ENCODE results near the gene ST13.

ST13 gene

DNA sequence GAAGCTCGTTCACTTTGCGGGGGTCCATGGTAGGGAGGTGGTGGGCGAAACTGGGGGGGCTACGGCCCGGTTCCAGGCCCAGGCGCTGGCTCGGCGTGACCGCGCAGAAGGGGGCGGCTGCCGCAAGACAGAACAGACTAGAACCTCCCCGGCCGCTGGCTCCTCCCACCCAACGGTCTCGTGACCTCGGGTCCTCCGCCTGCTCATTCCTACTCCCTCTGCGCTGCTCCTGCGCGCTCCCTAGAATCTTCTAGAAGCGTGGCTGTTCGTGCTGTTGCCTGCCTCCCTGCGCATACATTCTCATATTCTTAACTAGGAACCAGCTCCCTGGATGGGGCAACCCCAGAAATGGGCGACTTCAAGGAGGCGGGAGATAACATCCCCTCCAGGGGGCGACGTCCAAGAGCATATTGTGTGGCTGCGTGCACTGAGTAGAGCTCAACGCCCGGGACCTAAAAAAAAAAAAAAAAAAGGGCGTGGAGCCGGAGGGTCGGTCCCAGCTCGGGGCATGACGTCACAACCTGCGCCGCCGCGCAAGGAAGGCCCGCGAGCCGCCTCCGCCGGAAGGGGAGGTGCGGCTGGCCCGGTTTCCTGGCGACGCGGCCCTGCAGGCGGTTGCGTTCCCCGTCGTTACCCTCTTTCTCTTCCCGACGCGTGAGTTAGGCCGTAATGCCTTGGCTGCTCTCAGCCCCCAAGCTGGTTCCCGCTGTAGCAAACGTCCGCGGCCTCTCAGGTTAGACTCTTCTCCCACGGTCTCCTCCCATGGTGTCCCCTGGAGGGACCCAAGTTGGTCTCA, at the start of gene ST13, which contains the start of gene XPNPEP3 (continued):
- TF ChIP-seq, protein P1, sequence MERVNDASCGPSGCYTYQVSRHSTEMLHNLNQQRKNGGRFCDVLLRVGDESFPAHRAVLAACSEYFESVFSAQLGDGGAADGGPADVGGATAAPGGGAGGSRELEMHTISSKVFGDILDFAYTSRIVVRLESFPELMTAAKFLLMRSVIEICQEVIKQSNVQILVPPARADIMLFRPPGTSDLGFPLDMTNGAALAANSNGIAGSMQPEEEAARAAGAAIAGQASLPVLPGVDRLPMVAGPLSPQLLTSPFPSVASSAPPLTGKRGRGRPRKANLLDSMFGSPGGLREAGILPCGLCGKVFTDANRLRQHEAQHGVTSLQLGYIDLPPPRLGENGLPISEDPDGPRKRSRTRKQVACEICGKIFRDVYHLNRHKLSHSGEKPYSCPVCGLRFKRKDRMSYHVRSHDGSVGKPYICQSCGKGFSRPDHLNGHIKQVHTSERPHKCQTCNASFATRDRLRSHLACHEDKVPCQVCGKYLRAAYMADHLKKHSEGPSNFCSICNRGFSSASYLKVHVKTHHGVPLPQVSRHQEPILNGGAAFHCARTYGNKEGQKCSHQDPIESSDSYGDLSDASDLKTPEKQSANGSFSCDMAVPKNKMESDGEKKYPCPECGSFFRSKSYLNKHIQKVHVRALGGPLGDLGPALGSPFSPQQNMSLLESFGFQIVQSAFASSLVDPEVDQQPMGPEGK (tag by site-specific recombination; IDR thresholded peaks at IDR 0.05) = peak; percentile 49
- TF ChIP-seq ZNF621 (tag by site-specific recombination; IDR thresholded peaks at IDR 0.05) (no peak), ZNF514 (tag by site-specific recombination; IDR thresholded peaks at IDR 0.05) (no peak), ZNF311 (tag by site-specific recombination; IDR thresholded peaks at IDR 0.05; ENCODE audit: borderline replicate concordance) (no peak), ZNF2 (tag by site-specific recombination; IDR thresholded peaks at IDR 0.05) (peak; percentile 80), ZNF571 (tag by site-specific recombination; IDR thresholded peaks at IDR 0.05) (no peak), MEIS1 (CRISPR knock-in tag; IDR thresholded peaks at IDR 0.05; ENCODE audit: borderline replicate concordance) (no peak), SCRT1 (tag by site-specific recombination; IDR thresholded peaks at IDR 0.05; ENCODE audit: borderline replicate concordance) (no peak), ZNF394 (tag by site-specific recombination; IDR thresholded peaks at IDR 0.05; ENCODE audit: borderline replicate concordance) (peak; percentile 91), ZNF354C (tag by site-specific recombination; IDR thresholded peaks at IDR 0.05; ENCODE audit: borderline replicate concordance, low read depth) (no peak), ZNF596 (tag by site-specific recombination; IDR thresholded peaks at IDR 0.05) (no peak), TRIM28 (IDR thresholded peaks at IDR 0.05; ENCODE audit: borderline replicate concordance, low read length) (peak; percentile 43; the same call in 1 of the 2 replicates), ZBTB11 (tag by site-specific recombination; conservative IDR thresholded peaks at IDR 0.05; ENCODE audit: low read depth) (peak; percentile 97), GLI4 (tag by site-specific recombination; IDR thresholded peaks at IDR 0.05) (no peak), ZBTB1 (tag by site-specific recombination; IDR thresholded peaks at IDR 0.05) (peak; percentile 62; the same call in 1 of the 2 replicates), ZNF792 (tag by site-specific recombination; IDR thresholded peaks at IDR 0.05) (no peak), ZNF184 (tag by site-specific recombination; IDR thresholded peaks at IDR 0.05) (peak; percentile 1; the same call in 1 of the 2 replicates), ZFP41 (tag by site-specific recombination; IDR thresholded peaks at IDR 0.05; ENCODE audit: borderline replicate concordance) (no peak), ZNF555 (tag by site-specific recombination; conservative IDR thresholded peaks at IDR 0.05) (no peak), ZSCAN16 (tag by site-specific recombination; IDR thresholded peaks at IDR 0.05) (peak; percentile 15; the same call in 1 of the 2 replicates)
- TF ChIP-seq, protein P2, sequence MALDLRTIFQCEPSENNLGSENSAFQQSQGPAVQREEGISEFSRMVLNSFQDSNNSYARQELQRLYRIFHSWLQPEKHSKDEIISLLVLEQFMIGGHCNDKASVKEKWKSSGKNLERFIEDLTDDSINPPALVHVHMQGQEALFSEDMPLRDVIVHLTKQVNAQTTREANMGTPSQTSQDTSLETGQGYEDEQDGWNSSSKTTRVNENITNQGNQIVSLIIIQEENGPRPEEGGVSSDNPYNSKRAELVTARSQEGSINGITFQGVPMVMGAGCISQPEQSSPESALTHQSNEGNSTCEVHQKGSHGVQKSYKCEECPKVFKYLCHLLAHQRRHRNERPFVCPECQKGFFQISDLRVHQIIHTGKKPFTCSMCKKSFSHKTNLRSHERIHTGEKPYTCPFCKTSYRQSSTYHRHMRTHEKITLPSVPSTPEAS (tag by site-specific recombination; IDR thresholded peaks at IDR 0.05) = peak; percentile 10; the same call in 1 of the 2 replicates
- TF ChIP-seq, protein P3, sequence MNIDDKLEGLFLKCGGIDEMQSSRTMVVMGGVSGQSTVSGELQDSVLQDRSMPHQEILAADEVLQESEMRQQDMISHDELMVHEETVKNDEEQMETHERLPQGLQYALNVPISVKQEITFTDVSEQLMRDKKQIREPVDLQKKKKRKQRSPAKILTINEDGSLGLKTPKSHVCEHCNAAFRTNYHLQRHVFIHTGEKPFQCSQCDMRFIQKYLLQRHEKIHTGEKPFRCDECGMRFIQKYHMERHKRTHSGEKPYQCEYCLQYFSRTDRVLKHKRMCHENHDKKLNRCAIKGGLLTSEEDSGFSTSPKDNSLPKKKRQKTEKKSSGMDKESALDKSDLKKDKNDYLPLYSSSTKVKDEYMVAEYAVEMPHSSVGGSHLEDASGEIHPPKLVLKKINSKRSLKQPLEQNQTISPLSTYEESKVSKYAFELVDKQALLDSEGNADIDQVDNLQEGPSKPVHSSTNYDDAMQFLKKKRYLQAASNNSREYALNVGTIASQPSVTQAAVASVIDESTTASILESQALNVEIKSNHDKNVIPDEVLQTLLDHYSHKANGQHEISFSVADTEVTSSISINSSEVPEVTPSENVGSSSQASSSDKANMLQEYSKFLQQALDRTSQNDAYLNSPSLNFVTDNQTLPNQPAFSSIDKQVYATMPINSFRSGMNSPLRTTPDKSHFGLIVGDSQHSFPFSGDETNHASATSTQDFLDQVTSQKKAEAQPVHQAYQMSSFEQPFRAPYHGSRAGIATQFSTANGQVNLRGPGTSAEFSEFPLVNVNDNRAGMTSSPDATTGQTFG (tag by site-specific recombination; IDR thresholded peaks at IDR 0.05; ENCODE audit: borderline replicate concordance) = no peak
- TF ChIP-seq, protein P4, sequence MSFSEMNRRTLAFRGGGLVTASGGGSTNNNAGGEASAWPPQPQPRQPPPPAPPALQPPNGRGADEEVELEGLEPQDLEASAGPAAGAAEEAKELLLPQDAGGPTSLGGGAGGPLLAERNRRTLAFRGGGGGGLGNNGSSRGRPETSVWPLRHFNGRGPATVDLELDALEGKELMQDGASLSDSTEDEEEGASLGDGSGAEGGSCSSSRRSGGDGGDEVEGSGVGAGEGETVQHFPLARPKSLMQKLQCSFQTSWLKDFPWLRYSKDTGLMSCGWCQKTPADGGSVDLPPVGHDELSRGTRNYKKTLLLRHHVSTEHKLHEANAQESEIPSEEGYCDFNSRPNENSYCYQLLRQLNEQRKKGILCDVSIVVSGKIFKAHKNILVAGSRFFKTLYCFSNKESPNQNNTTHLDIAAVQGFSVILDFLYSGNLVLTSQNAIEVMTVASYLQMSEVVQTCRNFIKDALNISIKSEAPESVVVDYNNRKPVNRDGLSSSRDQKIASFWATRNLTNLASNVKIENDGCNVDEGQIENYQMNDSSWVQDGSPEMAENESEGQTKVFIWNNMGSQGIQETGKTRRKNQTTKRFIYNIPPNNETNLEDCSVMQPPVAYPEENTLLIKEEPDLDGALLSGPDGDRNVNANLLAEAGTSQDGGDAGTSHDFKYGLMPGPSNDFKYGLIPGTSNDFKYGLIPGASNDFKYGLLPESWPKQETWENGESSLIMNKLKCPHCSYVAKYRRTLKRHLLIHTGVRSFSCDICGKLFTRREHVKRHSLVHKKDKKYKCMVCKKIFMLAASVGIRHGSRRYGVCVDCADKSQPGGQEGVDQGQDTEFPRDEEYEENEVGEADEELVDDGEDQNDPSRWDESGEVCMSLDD (tag by site-specific recombination; IDR thresholded peaks at IDR 0.05) = peak; percentile 42; the same call in 1 of the 2 replicates
- TF ChIP-seq, protein P5, sequence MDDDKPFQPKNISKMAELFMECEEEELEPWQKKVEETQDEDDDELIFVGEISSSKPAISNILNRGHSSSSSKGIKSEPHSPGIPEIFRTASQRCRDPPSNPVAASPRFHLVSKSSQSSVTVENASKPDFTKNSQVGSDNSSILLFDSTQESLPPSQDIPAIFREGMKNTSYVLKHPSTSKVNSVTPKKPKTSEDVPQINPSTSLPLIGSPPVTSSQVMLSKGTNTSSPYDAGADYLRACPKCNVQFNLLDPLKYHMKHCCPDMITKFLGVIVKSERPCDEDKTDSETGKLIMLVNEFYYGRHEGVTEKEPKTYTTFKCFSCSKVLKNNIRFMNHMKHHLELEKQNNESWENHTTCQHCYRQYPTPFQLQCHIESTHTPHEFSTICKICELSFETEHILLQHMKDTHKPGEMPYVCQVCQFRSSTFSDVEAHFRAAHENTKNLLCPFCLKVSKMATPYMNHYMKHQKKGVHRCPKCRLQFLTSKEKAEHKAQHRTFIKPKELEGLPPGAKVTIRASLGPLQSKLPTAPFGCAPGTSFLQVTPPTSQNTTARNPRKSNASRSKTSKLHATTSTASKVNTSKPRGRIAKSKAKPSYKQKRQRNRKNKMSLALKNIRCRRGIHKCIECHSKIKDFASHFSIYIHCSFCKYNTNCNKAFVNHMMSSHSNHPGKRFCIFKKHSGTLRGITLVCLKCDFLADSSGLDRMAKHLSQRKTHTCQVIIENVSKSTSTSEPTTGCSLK (tag by site-specific recombination; IDR thresholded peaks at IDR 0.05) = no peak

Data from HEK293 (cell line).